NCI-H1694 treated with DMSO at 0.1 percent for 48 hours (cell line): ENCODE data around the gene HASPIN.
"Not testable (repeated sequence)": the region's sequence is repeated elsewhere in the genome, so short reads cannot be mapped to it uniquely, and the experiment has no call there.

Source experiments
- DNase-seq: peaks from one replicate; lab custom pipeline; 2025; lab: John Stamatoyannopoulos, UW

Gene HASPIN

GRCh38 chr17:3697103-3697476, 26.6 kb upstream of the HASPIN start:
- DNase-seq = no peak

GRCh38 chr17:3698139-3698538, 25.6 kb upstream of the HASPIN start:
- DNase-seq = no peak

GRCh38 chr17:3699951-3700350, 23.8 kb upstream of the HASPIN start:
- no peak for DNase-seq

GRCh38 chr17:3702041-3702539, 21.6 kb upstream of the HASPIN start:
- not testable (repeated sequence) for DNase-seq

GRCh38 chr17:3704931-3705717, 18.6 kb upstream of the HASPIN start:
- DNase-seq = no peak

GRCh38 chr17:3705718-3705984, 18.1 kb upstream of the HASPIN start:
- DNase-seq = not testable (repeated sequence)

- DNase-seq = no peak
Observed at GRCh38 chr17:3708366-3708765, 15.3 kb upstream of the HASPIN start.

- no peak for DNase-seq
Observed at GRCh38 chr17:3710951-3711383, 12.7 kb upstream of the HASPIN start.

GRCh38 chr17:3712811-3713463, 10.8 kb upstream of the HASPIN start:
- DNase-seq = no peak

- DNase-seq = no peak
Observed at GRCh38 chr17:3715296-3715695, 8.4 kb upstream of the HASPIN start.

GRCh38 chr17:3718201-3718600, 5.5 kb upstream of the HASPIN start:
- DNase-seq = no peak

- DNase-seq = no peak
Observed at GRCh38 chr17:3719265-3719664, 4.4 kb upstream of the HASPIN start.

- no peak for DNase-seq
Observed at GRCh38 chr17:3722716-3723115, 987 bp upstream of the HASPIN start.

- DNase-seq = no peak
Observed at GRCh38 chr17:3723188-3723555, 531 bp upstream of the HASPIN start.

- DNase-seq = no peak
Observed at GRCh38 chr17:3724378-3725077, 825 bp downstream of the HASPIN start.

GRCh38 chr17:3727041-3727440, 3.3 kb downstream of the HASPIN start:
- no peak for DNase-seq

- DNase-seq = not testable (repeated sequence)
Observed at GRCh38 chr17:3728099-3728498, 4.4 kb downstream of the HASPIN start.

GRCh38 chr17:3729881-3730280, 6.2 kb downstream of the HASPIN start:
- DNase-seq = no peak

GRCh38 chr17:3730881-3731429, 7.3 kb downstream of the HASPIN start:
- no peak for DNase-seq

- DNase-seq = no peak
Observed at GRCh38 chr17:3732210-3732621, 8.5 kb downstream of the HASPIN start.

- DNase-seq = not testable (repeated sequence)
Observed at GRCh38 chr17:3734911-3735276, 11.2 kb downstream of the HASPIN start.

- no peak for DNase-seq
Observed at GRCh38 chr17:3735515-3735914, 11.8 kb downstream of the HASPIN start.
